ENCODE data around the gene PTGER2. TPM values are rescaled to one million over a fixed set of nuclear protein-coding genes. Genes with fewer than 3 reads are reported as not detected.

PTGER2 gene
- total and polyA plus RNA-seq, 4 experiments from 2014 or later = 29.4 to 259 (median 135) TPM

DNA sequence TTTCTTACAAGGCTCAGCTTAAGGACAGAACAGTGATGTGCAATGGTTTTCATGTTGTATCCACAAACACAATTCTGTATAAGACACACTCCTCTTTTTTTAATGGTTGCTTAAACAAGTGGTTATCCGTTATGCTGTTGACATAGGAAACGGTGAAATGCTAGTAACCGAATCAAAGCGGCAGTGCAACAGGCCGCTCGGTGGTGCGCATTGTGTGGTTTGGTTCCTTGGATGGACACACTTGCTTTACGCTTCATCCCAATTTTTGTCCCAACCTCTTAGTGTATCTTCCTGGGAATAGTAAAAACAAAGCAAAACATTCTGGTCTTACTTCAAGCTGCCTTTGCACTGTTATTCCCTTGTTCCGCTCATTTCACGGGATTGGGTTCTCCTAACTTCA, 650 bp upstream of the PTGER2 start:
- intact Hi-C loops (cut with micrococcal nuclease) = loop anchor here (5.0 kb wide), 2 partner anchors 394 to 451 kb away; partner anchors contain the start of genes GNG2 and PSMC6
- Mint-ChIP-seq H3K4me3 (peak overlapping the region; percentile 95 to 100 (median 98)), H3K36me3 (peaks cover 53 to 76% of the 10 kb centered on the region in 2 donors), H3K27ac (peak overlapping the region; percentile 81 to 96 (median 87)), H3K9me3 (peaks cover 0 to 4% (median 0%) of the 10 kb centered on the region in 8 donors), H3K27me3 (peaks cover 0 to 2% of the 10 kb centered on the region in 2 donors), H3K4me1 (peaks cover 45 to 90% (median 63%) of the 10 kb centered on the region in 4 donors)
- Histone ChIP-seq H3K27me3 (ENCODE audit: insufficient read depth, low read length) (no peaks in the 10 kb centered on the region), H3K4me3 (ENCODE audit: low read length in 2 of 2) (peak overlapping the region; percentile 79 to 86), H3K36me3 (ENCODE audit: insufficient read depth, low read length) (no peaks in the 10 kb centered on the region), H3K27ac (ENCODE audit: low read depth, low read length) (peak overlapping the region; percentile 59), H3K4me1 (ENCODE audit: insufficient read depth, low read length) (peaks cover 68% of the 10 kb centered on the region), H3K9me3 (ENCODE audit: control insufficient read depth in 1 of 2, low read length in 2 of 2) (no peaks in the 10 kb centered on the region)
- ChIA-PET CTCF (ENCODE audit: partially characterized antibody) (interaction anchor here (0.8 to 2.8 kb wide), 6 partner anchors 9 to 88 kb away, joined by 3 to 15 read pairs (median 6); no protein-coding TSS in a partner anchor), POLR2A (ENCODE audit: partially characterized antibody) (interaction anchor here (0.7 to 8.3 kb wide), 18 partner anchors 8 to 466 kb away, joined by 3 to 89 read pairs (median 4); partner anchors contain the start of genes GNG2, PTGDR and STYX)
- peak in 4 of 5 donors; percentile 22 to 32 (median 26) for DNase-seq

DNA sequence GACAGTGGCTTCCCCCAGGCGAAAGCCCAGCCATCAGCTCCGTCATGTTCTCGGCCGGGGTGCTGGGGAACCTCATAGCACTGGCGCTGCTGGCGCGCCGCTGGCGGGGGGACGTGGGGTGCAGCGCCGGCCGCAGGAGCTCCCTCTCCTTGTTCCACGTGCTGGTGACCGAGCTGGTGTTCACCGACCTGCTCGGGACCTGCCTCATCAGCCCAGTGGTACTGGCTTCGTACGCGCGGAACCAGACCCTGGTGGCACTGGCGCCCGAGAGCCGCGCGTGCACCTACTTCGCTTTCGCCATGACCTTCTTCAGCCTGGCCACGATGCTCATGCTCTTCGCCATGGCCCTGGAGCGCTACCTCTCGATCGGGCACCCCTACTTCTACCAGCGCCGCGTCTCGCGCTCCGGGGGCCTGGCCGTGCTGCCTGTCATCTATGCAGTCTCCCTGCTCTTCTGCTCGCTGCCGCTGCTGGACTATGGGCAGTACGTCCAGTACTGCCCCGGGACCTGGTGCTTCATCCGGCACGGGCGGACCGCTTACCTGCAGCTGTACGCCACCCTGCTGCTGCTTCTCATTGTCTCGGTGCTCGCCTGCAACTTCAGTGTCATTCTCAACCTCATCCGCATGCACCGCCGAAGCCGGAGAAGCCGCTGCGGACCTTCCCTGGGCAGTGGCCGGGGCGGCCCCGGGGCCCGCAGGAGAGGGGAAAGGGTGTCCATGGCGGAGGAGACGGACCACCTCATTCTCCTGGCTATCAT, 663 bp downstream of the PTGER2 start:
- CTCF ChIA-PET (ENCODE audit: partially characterized antibody) = interaction anchor here (0.6 to 3.7 kb wide), 8 partner anchors 10 to 86 kb away, joined by 3 to 15 read pairs (median 5); no protein-coding TSS in a partner anchor
- POLR2A ChIA-PET (ENCODE audit: partially characterized antibody) = interaction anchor here (0.6 to 8.3 kb wide), 28 partner anchors 9 to 839 kb away, joined by 3 to 89 read pairs (median 4); partner anchors contain the start of genes DDHD1, ERO1A, GNG2 and GPR137C

DNA sequence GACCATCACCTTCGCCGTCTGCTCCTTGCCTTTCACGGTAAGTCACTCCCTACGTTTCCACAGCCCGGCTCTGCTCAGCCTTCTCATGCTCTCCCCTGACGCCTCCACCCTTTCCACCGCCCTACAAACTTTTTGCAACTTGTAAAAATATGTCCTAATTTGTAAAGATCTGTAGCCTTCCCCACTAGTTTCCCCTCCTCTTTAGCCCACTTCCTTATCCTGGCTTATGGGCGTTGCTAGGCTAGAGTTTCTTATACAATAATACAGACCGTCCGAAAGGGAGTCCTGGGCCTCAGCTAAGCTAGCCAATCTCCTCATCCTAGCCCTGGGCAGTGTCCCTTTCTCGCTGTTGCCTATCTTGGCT, 1.2 kb downstream of the PTGER2 start:
- H3K27ac Mint-ChIP-seq = peak overlapping the region; percentile 87 to 97 (median 92)
- Histone ChIP-seq H3K27ac (ENCODE audit: low read depth, low read length) (peak overlapping the region; percentile 59), H3K4me3 (ENCODE audit: low read length in 2 of 2) (peak overlapping the region; percentile 83 to 86), H3K27me3 (ENCODE audit: insufficient read depth, low read length) (no peaks in the 10 kb centered on the region), H3K9me3 (ENCODE audit: control insufficient read depth in 1 of 2, low read length in 2 of 2) (no peaks in the 10 kb centered on the region), H3K36me3 (ENCODE audit: insufficient read depth, low read length) (no peaks in the 10 kb centered on the region), H3K4me1 (ENCODE audit: insufficient read depth, low read length) (peaks cover 70% of the 10 kb centered on the region)
- H3K27me3 Mint-ChIP-seq = peaks cover 0 to 2% of the 10 kb centered on the region in 2 donors
- peak overlapping the region; percentile 95 to 100 (median 99) for H3K4me3 Mint-ChIP-seq
- ChIA-PET POLR2A (ENCODE audit: partially characterized antibody) (interaction anchor here (0.6 to 8.3 kb wide), 16 partner anchors 10 to 468 kb away, joined by 3 to 89 read pairs (median 4); partner anchors contain the start of genes GNG2, GPR137C and TXNDC16), CTCF (ENCODE audit: partially characterized antibody) (interaction anchor here (0.6 to 3.7 kb wide), 5 partner anchors 10 to 86 kb away, joined by 3 to 15 read pairs (median 7); no protein-coding TSS in a partner anchor)
- DNase-seq = peak in 4 of 5 donors; percentile 31 to 55 (median 46)
- peaks cover 48 to 90% (median 63%) of the 10 kb centered on the region in 4 donors for H3K4me1 Mint-ChIP-seq
- H3K9me3 Mint-ChIP-seq = peaks cover 0 to 3% (median 0%) of the 10 kb centered on the region in 8 donors
- intact Hi-C loops (cut with micrococcal nuclease) = loop anchor here (2.0 to 5.0 kb wide), 4 partner anchors 15 to 1488 kb away; partner anchors contain the start of genes GPR137C and TXNDC16
- peaks cover 63 to 78% of the 10 kb centered on the region in 2 donors for H3K36me3 Mint-ChIP-seq

More for the DNA sequence above, 663 bp downstream of the PTGER2 start:
- no peaks in the 10 kb centered on the region for H3K27me3 ChIP-seq (ENCODE audit: insufficient read depth, low read length)
- peaks cover 49 to 90% (median 62%) of the 10 kb centered on the region in 4 donors for H3K4me1 Mint-ChIP-seq
- peaks cover 61 to 76% of the 10 kb centered on the region in 2 donors for H3K36me3 Mint-ChIP-seq
- peak overlapping the region; percentile 95 to 100 (median 99) for H3K4me3 Mint-ChIP-seq
- DNase-seq = peak; percentile 33 to 50 (median 42)
- H3K9me3 Mint-ChIP-seq = peaks cover 0 to 4% (median 0%) of the 10 kb centered on the region in 8 donors
- no peaks in the 10 kb centered on the region for H3K9me3 ChIP-seq (ENCODE audit: control insufficient read depth in 1 of 2, low read length in 2 of 2)
- peaks cover 70% of the 10 kb centered on the region for H3K4me1 ChIP-seq (ENCODE audit: insufficient read depth, low read length)
- H3K36me3 ChIP-seq (ENCODE audit: insufficient read depth, low read length) = no peaks in the 10 kb centered on the region
- H3K27ac ChIP-seq (ENCODE audit: low read depth, low read length) = peak overlapping the region; percentile 59
- intact Hi-C loops (cut with micrococcal nuclease) = loop anchor here (1.0 to 5.0 kb wide), 7 partner anchors 14 to 1487 kb away; partner anchors contain the start of genes GNG2, GPR137C, PSMC6 and TXNDC16
- H3K4me3 ChIP-seq (ENCODE audit: low read length in 2 of 2) = peak overlapping the region; percentile 83 to 86
- peak overlapping the region; percentile 87 to 97 (median 92) for H3K27ac Mint-ChIP-seq
- H3K27me3 Mint-ChIP-seq = peaks cover 0 to 2% of the 10 kb centered on the region in 2 donors

DNA sequence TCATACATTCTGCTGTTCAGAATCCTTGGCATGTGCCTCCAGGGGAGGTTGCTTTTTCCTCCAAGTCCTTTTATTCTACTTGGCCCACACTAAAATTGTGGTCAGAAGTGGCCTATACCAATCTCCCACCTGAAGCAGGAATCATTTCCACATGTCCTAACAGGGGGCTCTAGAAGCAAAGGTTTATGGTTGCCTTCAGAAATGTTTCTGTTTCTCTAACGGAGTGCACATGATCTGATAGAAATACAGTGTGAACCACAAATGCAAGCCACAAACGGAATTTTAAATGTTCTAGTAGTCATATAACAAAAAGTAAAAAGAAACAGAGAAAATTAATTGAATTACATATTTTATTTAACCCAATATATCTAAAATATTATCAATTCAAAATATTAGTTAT, 4.0 kb downstream of the PTGER2 start:
- ChIA-PET CTCF (ENCODE audit: partially characterized antibody) (interaction anchor here (1.1 to 3.7 kb wide), 8 partner anchors 8 to 95 kb away, joined by 3 to 14 read pairs (median 4); no protein-coding TSS in a partner anchor), POLR2A (ENCODE audit: partially characterized antibody) (interaction anchor here (0.5 to 8.3 kb wide), 8 partner anchors 7 to 457 kb away, joined by 3 to 89 read pairs (median 9); partner anchors contain the start of gene GNG2)
- intact Hi-C loops (cut with micrococcal nuclease) = loop anchor here (5.0 kb wide), 1 partner anchor 1491 kb away; no protein-coding TSS in a partner anchor
- no peaks in the 10 kb centered on the region for H3K27me3 ChIP-seq (ENCODE audit: insufficient read depth, low read length)
- Mint-ChIP-seq H3K9me3 (peaks cover 0 to 20% (median 13%) of the 10 kb centered on the region in 8 donors), H3K36me3 (peaks cover 68 to 79% of the 10 kb centered on the region in 2 donors), H3K27me3 (no peaks in the 10 kb centered on the region), H3K4me3 (peak overlapping the region; percentile 95 to 100 (median 99)), H3K4me1 (peaks cover 35 to 87% (median 56%) of the 10 kb centered on the region in 4 donors), H3K27ac (peak overlapping the region; percentile 57 to 92 (median 87))
- peak overlapping the region; percentile 59 for H3K27ac ChIP-seq (ENCODE audit: low read depth, low read length)
- H3K9me3 ChIP-seq (ENCODE audit: control insufficient read depth in 1 of 2, low read length in 2 of 2) = no peaks in the 10 kb centered on the region
- peaks cover 60% of the 10 kb centered on the region for H3K4me1 ChIP-seq (ENCODE audit: insufficient read depth, low read length)
- peak overlapping the region in 1 of 2 donors; percentile 86 for H3K4me3 ChIP-seq (ENCODE audit: low read length in 2 of 2)
- no peaks in the 10 kb centered on the region for H3K36me3 ChIP-seq (ENCODE audit: insufficient read depth, low read length)
- DNase-seq = peak in 2 of 5 donors; percentile 23 to 27

DNA sequence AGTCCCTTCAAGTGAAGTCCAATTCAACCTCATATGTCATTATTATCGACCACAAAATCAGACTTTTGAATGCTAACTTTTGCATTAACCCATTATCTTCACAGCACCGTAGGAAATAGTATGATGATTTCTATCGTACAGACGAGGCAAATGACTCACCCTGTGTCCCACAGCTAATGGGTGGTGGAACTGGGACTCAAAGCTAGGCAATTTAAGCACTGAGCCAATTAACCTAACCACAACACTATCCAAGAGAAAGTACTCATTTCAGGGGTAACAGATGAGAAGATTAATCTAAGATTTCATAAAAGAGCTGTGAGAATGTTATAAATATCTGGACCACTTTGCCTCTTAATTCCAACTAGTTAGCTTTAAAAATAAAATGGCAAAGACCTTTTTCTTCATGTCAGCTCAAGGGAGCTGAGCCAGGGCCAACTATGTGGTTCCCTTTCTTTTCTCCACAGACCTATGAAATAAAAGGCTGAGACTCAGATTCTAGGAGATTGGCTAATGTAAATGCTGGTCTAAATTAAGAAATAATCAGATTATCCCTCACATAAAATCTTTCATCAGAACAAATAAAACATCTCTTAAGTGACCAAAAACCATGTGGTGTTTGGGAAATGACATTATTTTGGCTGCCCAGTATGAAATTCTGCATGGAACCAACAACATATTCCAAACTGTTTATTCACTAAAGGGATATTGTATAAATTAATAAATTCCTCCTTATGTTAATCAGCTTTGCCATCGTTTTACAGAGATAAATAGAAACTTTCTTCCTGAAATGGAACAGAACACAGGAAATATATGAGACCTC, 4.9 kb downstream of the PTGER2 start:
- peaks cover 36 to 88% (median 57%) of the 10 kb centered on the region in 4 donors for H3K4me1 Mint-ChIP-seq
- peak in 1 of 5 donors; percentile 50 for DNase-seq
- CTCF ChIA-PET (ENCODE audit: partially characterized antibody) = interaction anchor here (0.7 to 3.0 kb wide), 7 partner anchors 9 to 94 kb away, joined by 3 to 14 read pairs (median 3); no protein-coding TSS in a partner anchor
- H3K27ac Mint-ChIP-seq = peak overlapping the region; percentile 48 to 91 (median 88)
- H3K27me3 Mint-ChIP-seq = no peaks in the 10 kb centered on the region
- Histone ChIP-seq H3K27ac (ENCODE audit: low read depth, low read length) (peak overlapping the region; percentile 33), H3K4me3 (ENCODE audit: low read length in 2 of 2) (peak overlapping the region in 1 of 2 donors; percentile 34), H3K27me3 (ENCODE audit: insufficient read depth, low read length) (no peaks in the 10 kb centered on the region), H3K4me1 (ENCODE audit: insufficient read depth, low read length) (peaks cover 64% of the 10 kb centered on the region), H3K36me3 (ENCODE audit: insufficient read depth, low read length) (no peaks in the 10 kb centered on the region), H3K9me3 (ENCODE audit: control insufficient read depth in 1 of 2, low read length in 2 of 2) (no peaks in the 10 kb centered on the region)
- intact Hi-C loops (cut with micrococcal nuclease) = loop anchor here (5.0 kb wide), 1 partner anchor 1492 kb away; no protein-coding TSS in a partner anchor
- H3K4me3 Mint-ChIP-seq = peak overlapping the region; percentile 82 to 99 (median 88)
- H3K36me3 Mint-ChIP-seq = peaks cover 68 to 76% of the 10 kb centered on the region in 2 donors
- peaks cover 0 to 26% (median 17%) of the 10 kb centered on the region in 8 donors for H3K9me3 Mint-ChIP-seq
- POLR2A ChIA-PET (ENCODE audit: partially characterized antibody) = interaction anchor here (1.3 to 8.3 kb wide), 7 partner anchors 6 to 458 kb away, joined by 3 to 89 read pairs (median 10); partner anchors contain the start of gene GNG2

DNA sequence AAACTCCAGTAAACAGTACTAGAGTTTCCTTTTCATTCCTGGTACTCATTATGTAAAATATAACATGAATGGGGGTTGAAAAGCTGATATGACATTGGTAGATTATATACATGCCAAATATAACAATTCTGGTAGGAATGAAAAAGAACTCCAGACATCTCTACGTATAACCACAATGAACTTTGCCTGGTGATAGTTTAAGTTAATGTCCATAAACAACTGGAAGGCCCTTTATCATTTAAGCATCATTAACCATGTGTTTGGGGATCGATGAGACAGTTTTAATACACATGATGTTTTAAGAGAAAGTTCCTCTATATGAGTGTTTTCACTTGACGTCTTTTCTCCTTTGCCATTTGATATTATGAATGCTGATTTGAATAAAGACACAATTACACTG, 5.8 kb downstream of the PTGER2 start:
- Histone ChIP-seq H3K27ac (ENCODE audit: low read depth, low read length) (no peak overlapping the region), H3K4me1 (ENCODE audit: insufficient read depth, low read length) (peaks cover 73% of the 10 kb centered on the region), H3K9me3 (ENCODE audit: control insufficient read depth in 1 of 2, low read length in 2 of 2) (no peaks in the 10 kb centered on the region), H3K27me3 (ENCODE audit: insufficient read depth, low read length) (no peaks in the 10 kb centered on the region), H3K36me3 (ENCODE audit: insufficient read depth, low read length) (no peaks in the 10 kb centered on the region), H3K4me3 (ENCODE audit: low read length in 2 of 2) (no peak overlapping the region)
- Mint-ChIP-seq H3K27ac (peak overlapping the region in 6 of 7 donors; percentile 11 to 87 (median 60)), H3K4me3 (peak overlapping the region; percentile 21 to 99 (median 88)), H3K27me3 (no peaks in the 10 kb centered on the region), H3K4me1 (peaks cover 42 to 93% (median 64%) of the 10 kb centered on the region in 4 donors), H3K9me3 (peaks cover 0 to 26% (median 17%) of the 10 kb centered on the region in 8 donors), H3K36me3 (peaks cover 64 to 75% of the 10 kb centered on the region in 2 donors)
- intact Hi-C loops (cut with micrococcal nuclease) = loop anchor here (5.0 kb wide), 1 partner anchor 1493 kb away; no protein-coding TSS in a partner anchor
- DNase-seq = no peak
- ChIA-PET POLR2A (ENCODE audit: partially characterized antibody) (interaction anchor here (1.6 to 7.9 kb wide), 5 partner anchors 9 to 232 kb away, joined by 4 to 66 read pairs (median 6); partner anchors contain the start of genes GPR137C and TXNDC16), CTCF (ENCODE audit: partially characterized antibody) (interaction anchor here (0.8 to 2.7 kb wide), 4 partner anchors 8 to 32 kb away, joined by 3 to 14 read pairs (median 6); no protein-coding TSS in a partner anchor)

Measured in CD4-positive, alpha-beta memory T cell (primary cell).